HEK293T (cell line): Measurements from ENCODE around the gene MON1B.
A peak's percentile ranks its signal among the peaks of the same experiment; 100 is the strongest.

ENCODE experiments used
- CTCF ChIA-PET: fragments of 350-600 bp; formaldehyde crosslinking; extraction: SDS; loops from one replicate; lab custom pipeline; 2021; ENCODE audit warnings: antibody characterized with exemption, inconsistent platforms; lab: Yijun Ruan, JAX
- POLR2A ChIA-PET: fragments of 350-600 bp; formaldehyde crosslinking; extraction: SDS; loops from one replicate; lab custom pipeline; 2020; ENCODE audit warnings: antibody characterized with exemption, inconsistent platforms; lab: Yijun Ruan, JAX
- DNase-seq: peaks from one replicate; pipeline ENCODE4 v3.0.0; 2012; ENCODE audit warnings: mixed read lengths; ENCODE audit errors: extremely low spot score
- BHLHE40 ChIP-seq: fragments of 450-650 bp; IDR thresholded peaks from 2 replicates; pipeline ENCODE4 v1.6.1; 2016; ENCODE audit warnings: mild to moderate bottlenecking, moderate library complexity, borderline replicate concordance
- CTBP1 ChIP-seq: fragments of 450-650 bp; IDR thresholded peaks from 2 replicates; pipeline ENCODE4 v1.6.1; 2016; ENCODE audit warnings: borderline replicate concordance
- ELF4 ChIP-seq: fragments of 450-650 bp; IDR thresholded peaks from 2 replicates; pipeline ENCODE4 v1.6.1; 2017; ENCODE audit warnings: antibody characterized with exemption
- FOXA1 ChIP-seq: fragments of 450-650 bp; IDR thresholded peaks from 2 replicates; pipeline ENCODE4 v1.6.1; 2016; ENCODE audit warnings: mild to moderate bottlenecking
- FOXK2 ChIP-seq: fragments of 450-650 bp; IDR thresholded peaks from 2 replicates; pipeline ENCODE4 v1.6.1; 2016; ENCODE audit warnings: mild to moderate bottlenecking
- FOXM1 ChIP-seq: fragments of 450-650 bp; IDR thresholded peaks from 2 replicates; pipeline ENCODE4 v1.6.1; 2017; ENCODE audit warnings: mild to moderate bottlenecking, borderline replicate concordance
- HDGF ChIP-seq: fragments of 450-650 bp; IDR thresholded peaks from 2 replicates; pipeline ENCODE4 v1.6.1; 2017; ENCODE audit warnings: antibody characterized with exemption, borderline replicate concordance
- L3MBTL2 ChIP-seq: fragments of 450-650 bp; conservative IDR thresholded peaks from 2 replicates; pipeline ENCODE4 v1.6.1; 2016; ENCODE audit warnings: mild to moderate bottlenecking
- LEF1 ChIP-seq: fragments of 450-650 bp; IDR thresholded peaks from 2 replicates; pipeline ENCODE4 v1.6.1; 2017; ENCODE audit warnings: mild to moderate bottlenecking, borderline replicate concordance
- NFRKB ChIP-seq: fragments of 450-650 bp; IDR thresholded peaks from 2 replicates; pipeline ENCODE4 v1.6.1; 2016; ENCODE audit warnings: mild to moderate bottlenecking, moderate library complexity
- SP1 ChIP-seq: fragments of 450-650 bp; IDR thresholded peaks from 2 replicates; pipeline ENCODE4 v1.6.1; 2017
- SUZ12 ChIP-seq: fragments of 450-650 bp; IDR thresholded peaks from 2 replicates; pipeline ENCODE4 v1.6.1; 2016; ENCODE audit warnings: mild to moderate bottlenecking
- TARDBP ChIP-seq: fragments of 450-650 bp; IDR thresholded peaks from 2 replicates; pipeline ENCODE4 v1.6.1; 2016
- ZNF384 ChIP-seq: fragments of 450-650 bp; IDR thresholded peaks from 2 replicates; pipeline ENCODE4 v1.6.1; 2016
- TF ChIP-seq, protein P1 (sequence below): fragments of 450-650 bp; IDR thresholded peaks from 2 replicates; pipeline ENCODE4 v1.6.1; 2016

Gene MON1B

GRCh38 chr16:77206533-77206932, 15.5 kb downstream of the MON1B start:
- ChIA-PET CTCF (no interaction called here), POLR2A (no interaction called here)
- DNase-seq = no peak
- no peak for TF ChIP-seq SP1
- TF ChIP-seq LEF1 = no peak
- TF ChIP-seq FOXK2 = no peak
- TF ChIP-seq FOXA1 = no peak
- TF ChIP-seq L3MBTL2 = no peak
- TF ChIP-seq, protein P1, sequence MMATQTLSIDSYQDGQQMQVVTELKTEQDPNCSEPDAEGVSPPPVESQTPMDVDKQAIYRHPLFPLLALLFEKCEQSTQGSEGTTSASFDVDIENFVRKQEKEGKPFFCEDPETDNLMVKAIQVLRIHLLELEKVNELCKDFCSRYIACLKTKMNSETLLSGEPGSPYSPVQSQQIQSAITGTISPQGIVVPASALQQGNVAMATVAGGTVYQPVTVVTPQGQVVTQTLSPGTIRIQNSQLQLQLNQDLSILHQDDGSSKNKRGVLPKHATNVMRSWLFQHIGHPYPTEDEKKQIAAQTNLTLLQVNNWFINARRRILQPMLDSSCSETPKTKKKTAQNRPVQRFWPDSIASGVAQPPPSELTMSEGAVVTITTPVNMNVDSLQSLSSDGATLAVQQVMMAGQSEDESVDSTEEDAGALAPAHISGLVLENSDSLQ = no peak
- no peak for TF ChIP-seq ELF4
- TF ChIP-seq TARDBP = no peak
- TF ChIP-seq BHLHE40 = no peak
- no peak for TF ChIP-seq SUZ12
- no peak for TF ChIP-seq NFRKB
- no peak for TF ChIP-seq ZNF384

DNA sequence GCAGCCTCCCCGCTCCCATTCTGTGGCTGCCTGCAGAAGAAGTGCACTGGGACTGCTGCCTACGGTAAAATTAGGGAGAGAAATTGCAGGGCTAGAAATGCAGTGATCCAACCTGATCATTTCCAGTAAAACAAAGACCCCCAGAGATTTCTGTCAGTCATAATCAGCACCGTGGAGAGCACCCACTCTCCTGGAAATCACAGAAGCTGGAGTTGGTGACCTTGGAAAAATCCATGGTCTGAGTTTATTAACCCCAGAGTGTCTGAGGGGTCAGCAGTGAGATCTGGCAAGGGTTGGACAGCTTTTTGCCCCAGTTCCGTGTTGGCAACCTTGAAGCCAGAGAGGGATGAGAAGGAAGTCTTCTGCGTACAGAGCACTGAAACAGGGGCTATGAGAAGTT, 16.0 kb downstream of the MON1B start:
- ChIA-PET POLR2A (no interaction called here), CTCF (no interaction called here)
- DNase-seq = no peak
- no peak for TF ChIP-seq L3MBTL2
- TF ChIP-seq FOXK2 = no peak
- TF ChIP-seq TARDBP = no peak
- no peak for TF ChIP-seq CTBP1
- no peak for TF ChIP-seq FOXA1
- no peak for TF ChIP-seq SUZ12
- no peak for TF ChIP-seq SP1
- no peak for TF ChIP-seq FOXM1
- TF ChIP-seq ELF4 = no peak
- TF ChIP-seq, protein P1 = no peak
- no peak for TF ChIP-seq ZNF384
- no peak for TF ChIP-seq LEF1
- no peak for TF ChIP-seq HDGF

DNA sequence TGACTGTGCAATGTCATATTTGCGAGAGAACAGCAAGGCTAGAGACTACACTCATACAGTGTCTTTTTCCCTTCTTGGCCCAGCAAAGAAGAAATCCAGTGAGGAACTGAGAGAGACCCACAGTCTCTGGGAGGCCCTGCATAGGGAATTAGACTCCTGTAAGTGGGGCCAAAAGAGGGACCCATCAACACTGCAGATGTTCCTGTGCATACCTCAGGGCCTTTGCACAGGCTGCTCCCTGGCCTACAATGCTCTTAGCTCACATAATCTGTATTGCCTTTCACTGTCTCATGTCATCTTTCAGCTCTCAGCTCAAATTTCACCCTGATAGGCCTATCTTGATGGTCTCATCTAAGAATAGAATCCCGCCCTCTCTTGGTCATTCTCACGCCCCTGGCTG, 17.4 kb downstream of the MON1B start:
- TF ChIP-seq ELF4 = no peak
- no peak for TF ChIP-seq FOXA1
- no peak for TF ChIP-seq SUZ12
- TF ChIP-seq HDGF = no peak
- no peak for TF ChIP-seq LEF1
- no peak for TF ChIP-seq FOXK2
- TF ChIP-seq SP1 = no peak
- TF ChIP-seq, protein P1 = no peak
- CTCF ChIA-PET = no interaction called here
- POLR2A ChIA-PET = no interaction called here
- DNase-seq = no peak

- POLR2A ChIA-PET = interaction anchor here (1.5 to 1.7 kb wide), 2 partner anchors 9 to 16 kb away, joined by 4 to 6 read pairs; no protein-coding TSS in a partner anchor
- TF ChIP-seq SP1 (no peak), BHLHE40 (no peak), L3MBTL2 (peak; percentile 71), FOXM1 (no peak), ELF4 (no peak)
- TF ChIP-seq, protein P1 = peak; percentile 14; the same call in 1 of the 2 replicates
- DNase-seq = peak; percentile 67
- CTCF ChIA-PET = interaction anchor here (0.6 kb wide), 1 partner anchor 737 kb away, joined by 3 read pairs; no protein-coding TSS in a partner anchor
Observed at GRCh38 chr16:77211880-77212740, 21.1 kb downstream of the MON1B start.

GRCh38 chr16:77212741-77213541, 22.0 kb downstream of the MON1B start:
- TF ChIP-seq HDGF (no peak), ZNF384 (no peak), LEF1 (no peak), FOXK2 (no peak), BHLHE40 (no peak), ELF4 (no peak), FOXM1 (no peak), CTBP1 (no peak), L3MBTL2 (no peak)
- CTCF ChIA-PET = interaction anchor here (1.1 kb wide), 1 partner anchor 11 kb away, joined by 3 read pairs; no protein-coding TSS in a partner anchor
- POLR2A ChIA-PET = interaction anchor here (1.5 to 1.7 kb wide), 2 partner anchors 8 to 15 kb away, joined by 4 to 6 read pairs; no protein-coding TSS in a partner anchor
- peak; percentile 69 for DNase-seq
